ENCODE data around the gene PTGIR. TPM values are rescaled to one million over a fixed set of nuclear protein-coding genes. Genes with fewer than 3 reads are reported as not detected.
A peak's percentile ranks its signal among the peaks of the same experiment; 100 is the strongest.

PTGIR gene
- total and polyA plus RNA-seq, 5 donors from 2014 or later = 0.31 to 16.8 (median 8.6) TPM

DNA sequence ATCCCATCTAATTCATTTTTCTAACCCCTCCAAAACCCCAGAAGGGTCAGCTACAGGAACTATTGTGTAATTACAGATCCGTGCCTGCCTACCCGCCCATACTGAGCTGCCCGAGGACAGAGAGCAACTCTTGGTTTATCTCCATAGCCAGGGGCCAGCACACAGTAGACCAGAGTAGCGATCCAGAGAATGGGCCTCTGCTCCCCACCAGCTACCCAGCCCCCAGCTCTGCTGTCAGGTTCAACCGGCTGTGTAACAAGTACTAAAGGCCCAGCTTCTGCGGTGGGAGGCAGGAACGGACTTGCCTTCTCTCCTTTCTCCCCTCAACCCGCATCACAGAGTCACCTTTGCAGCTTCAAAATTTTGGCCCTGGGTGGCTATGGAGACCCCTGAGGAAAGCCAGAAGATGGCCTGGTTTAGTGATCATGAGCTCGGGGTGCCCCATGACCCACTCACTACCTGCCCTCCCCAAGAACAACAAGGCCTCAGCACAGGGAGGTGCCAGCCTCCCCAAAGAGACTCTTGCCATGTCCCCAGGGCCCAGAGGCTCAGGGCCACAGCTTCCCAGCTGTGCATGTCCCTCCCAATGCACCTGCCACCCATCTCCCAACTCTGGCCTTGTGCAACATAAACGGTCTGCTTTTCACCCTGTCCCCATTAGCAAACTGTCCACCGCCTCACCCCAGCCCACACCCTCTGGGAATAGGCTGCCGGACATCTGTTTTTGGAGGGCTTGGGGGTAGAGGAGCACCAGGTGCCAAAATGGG lies 18.0 kb downstream of the PTGIR start:
- Mint-ChIP-seq H3K4me1 (peaks cover 18 to 72% (median 27%) of the 10 kb centered on the region in 4 donors), H3K27me3 (no peaks in the 10 kb centered on the region), H3K4me3 (peak overlapping the region in 3 of 4 donors; percentile 7 to 82 (median 47)), H3K9me3 (no peaks in the 10 kb centered on the region), H3K36me3 (peaks cover 34% of the 10 kb centered on the region), H3K27ac (peak overlapping the region; percentile 32 to 85 (median 47))
- H3K9me3 ChIP-seq (ENCODE audit: control insufficient read depth in 2 of 2, low read length in 2 of 2) = no peaks in the 10 kb centered on the region
- no peak for ATAC-seq (ENCODE audit: low read depth in 2 of 2)
- H3K4me1 ChIP-seq (ENCODE audit: control insufficient read depth, insufficient read depth, low read length, poor library complexity, severe bottlenecking) = peaks cover 47% of the 10 kb centered on the region
- no peak overlapping the region for H3K4me3 ChIP-seq (ENCODE audit: low read depth, low read length)
- DNase-seq = no peak
- peaks cover 50% of the 10 kb centered on the region for H3K36me3 ChIP-seq (ENCODE audit: control insufficient read depth, insufficient read depth, low read length)
- no peak overlapping the region for H3K27ac ChIP-seq (ENCODE audit: insufficient read depth, low read length, poor library complexity, severe bottlenecking)
- no peaks in the 10 kb centered on the region for H3K27me3 ChIP-seq (ENCODE audit: control insufficient read depth, insufficient read depth, low read length)

DNA sequence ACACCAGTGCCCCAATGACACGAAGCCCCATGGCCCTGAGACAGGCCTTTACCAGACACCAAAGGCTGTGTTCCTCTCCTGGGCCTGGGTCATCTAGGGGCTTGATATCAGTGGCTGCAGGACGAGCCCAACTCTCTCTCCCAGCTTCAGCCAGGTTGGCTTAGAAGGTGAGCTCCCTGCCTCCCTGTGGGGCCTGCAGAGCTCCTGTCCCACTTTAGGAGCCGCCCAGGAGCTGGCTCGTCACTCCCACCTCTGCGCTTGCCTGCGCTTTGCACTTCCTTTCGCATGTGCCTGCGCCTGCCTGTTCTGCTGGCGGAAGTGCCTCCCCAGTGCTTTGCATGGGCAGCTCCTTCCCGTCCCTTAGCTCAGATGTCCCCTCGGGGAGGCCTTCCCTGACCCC lies 18.9 kb downstream of the PTGIR start:
- peaks cover 11 to 64% (median 20%) of the 10 kb centered on the region in 4 donors for H3K4me1 Mint-ChIP-seq
- H3K27ac ChIP-seq (ENCODE audit: insufficient read depth, low read length, poor library complexity, severe bottlenecking) = no peak overlapping the region
- H3K36me3 ChIP-seq (ENCODE audit: control insufficient read depth, insufficient read depth, low read length) = peaks cover 50% of the 10 kb centered on the region
- H3K9me3 Mint-ChIP-seq = no peaks in the 10 kb centered on the region
- H3K27me3 Mint-ChIP-seq = peaks cover under 1% of the 10 kb centered on the region
- peaks cover 39% of the 10 kb centered on the region for H3K4me1 ChIP-seq (ENCODE audit: control insufficient read depth, insufficient read depth, low read length, poor library complexity, severe bottlenecking)
- H3K9me3 ChIP-seq (ENCODE audit: control insufficient read depth in 2 of 2, low read length in 2 of 2) = no peaks in the 10 kb centered on the region
- no peak overlapping the region for H3K4me3 ChIP-seq (ENCODE audit: low read depth, low read length)
- H3K4me3 Mint-ChIP-seq = peak overlapping the region in 2 of 4 donors; percentile 47 to 82
- ATAC-seq (ENCODE audit: low read depth in 2 of 2) (no peak), DNase-seq (no peak)
- no peaks in the 10 kb centered on the region for H3K27me3 ChIP-seq (ENCODE audit: control insufficient read depth, insufficient read depth, low read length)
- peak overlapping the region in 2 of 3 donors; percentile 42 to 85 for H3K27ac Mint-ChIP-seq
- H3K36me3 Mint-ChIP-seq = peaks cover 31% of the 10 kb centered on the region

DNA sequence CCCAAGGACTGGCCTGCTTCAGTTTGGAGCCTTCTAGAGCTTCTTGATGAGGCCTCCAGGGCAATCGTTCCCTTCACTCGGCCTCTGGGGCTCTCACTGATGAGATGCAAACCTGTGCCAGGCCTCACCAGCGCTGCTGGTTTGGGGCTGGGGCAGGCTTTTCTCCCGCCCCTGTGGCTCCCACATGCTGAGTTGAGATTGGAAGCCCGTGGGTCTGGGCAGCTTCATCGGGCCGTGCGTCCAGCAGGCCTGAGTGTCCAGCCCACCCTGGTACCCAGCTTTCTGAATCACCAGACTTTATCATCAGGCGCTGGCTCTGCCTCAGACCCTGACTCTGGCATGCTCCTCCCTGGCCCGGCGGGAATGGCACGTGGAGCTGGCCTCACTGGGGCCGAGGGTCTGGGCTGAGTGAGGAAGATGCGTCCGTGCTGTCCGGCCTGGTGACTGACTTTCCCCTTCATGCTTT lies 19.5 kb downstream of the PTGIR start:
- Histone ChIP-seq H3K27ac (ENCODE audit: insufficient read depth, low read length, poor library complexity, severe bottlenecking) (no peak overlapping the region), H3K4me1 (ENCODE audit: control insufficient read depth, insufficient read depth, low read length, poor library complexity, severe bottlenecking) (peaks cover 37% of the 10 kb centered on the region), H3K9me3 (ENCODE audit: control insufficient read depth in 2 of 2, low read length in 2 of 2) (no peaks in the 10 kb centered on the region), H3K4me3 (ENCODE audit: low read depth, low read length) (no peak overlapping the region), H3K27me3 (ENCODE audit: control insufficient read depth, insufficient read depth, low read length) (no peaks in the 10 kb centered on the region), H3K36me3 (ENCODE audit: control insufficient read depth, insufficient read depth, low read length) (peaks cover 50% of the 10 kb centered on the region)
- peak overlapping the region in 2 of 3 donors; percentile 42 to 63 for H3K27ac Mint-ChIP-seq
- DNase-seq = no peak
- H3K4me3 Mint-ChIP-seq = peak overlapping the region in 2 of 4 donors; percentile 54 to 82
- H3K9me3 Mint-ChIP-seq = peaks cover 0 to 2% (median 0%) of the 10 kb centered on the region in 7 donors
- H3K36me3 Mint-ChIP-seq = peaks cover 26% of the 10 kb centered on the region
- H3K27me3 Mint-ChIP-seq = peaks cover 6% of the 10 kb centered on the region
- peaks cover 8 to 61% (median 17%) of the 10 kb centered on the region in 4 donors for H3K4me1 Mint-ChIP-seq
- ATAC-seq (ENCODE audit: low read depth in 2 of 2) = no peak

DNA sequence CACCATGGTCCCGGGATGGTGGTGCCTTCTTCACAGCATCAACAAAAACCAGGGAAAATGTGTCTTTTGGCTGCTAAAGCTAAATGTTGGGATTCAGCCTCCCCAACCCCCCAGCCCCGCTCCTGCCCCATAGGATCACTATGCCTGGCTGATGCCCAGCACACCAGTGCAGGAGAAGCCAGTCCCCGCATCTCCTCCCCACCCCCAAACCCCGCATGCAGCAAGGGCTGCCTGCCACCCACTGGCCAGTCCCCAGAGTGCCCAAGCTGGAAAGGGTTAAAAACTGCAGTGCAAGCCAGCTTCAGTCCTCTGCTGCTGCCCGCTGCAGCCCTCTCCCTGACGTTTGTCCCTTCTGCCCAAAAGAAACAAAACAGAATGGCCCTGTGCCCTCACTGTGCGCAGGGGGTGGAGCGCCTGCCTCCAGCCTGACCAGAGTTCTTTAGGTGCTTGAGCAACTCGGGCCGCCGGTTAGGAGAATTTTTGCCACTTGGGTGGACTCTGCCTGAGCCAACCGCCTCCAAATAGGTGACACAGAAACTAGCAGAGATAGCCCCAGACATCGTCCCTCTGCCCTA lies 20.0 kb downstream of the PTGIR start:
- H3K27ac ChIP-seq (ENCODE audit: insufficient read depth, low read length, poor library complexity, severe bottlenecking) = no peak overlapping the region
- DNase-seq = no peak
- peak overlapping the region in 3 of 4 donors; percentile 22 to 82 (median 54) for H3K4me3 Mint-ChIP-seq
- H3K4me3 ChIP-seq (ENCODE audit: low read depth, low read length) = no peak overlapping the region
- H3K27me3 Mint-ChIP-seq = peaks cover 8% of the 10 kb centered on the region
- H3K4me1 Mint-ChIP-seq = peaks cover 8 to 64% (median 22%) of the 10 kb centered on the region in 4 donors
- H3K27ac Mint-ChIP-seq = peak overlapping the region in 2 of 3 donors; percentile 63 to 71
- H3K36me3 Mint-ChIP-seq = peaks cover 26% of the 10 kb centered on the region
- no peak for ATAC-seq (ENCODE audit: low read depth in 2 of 2)
- peaks cover 38% of the 10 kb centered on the region for H3K4me1 ChIP-seq (ENCODE audit: control insufficient read depth, insufficient read depth, low read length, poor library complexity, severe bottlenecking)
- no peaks in the 10 kb centered on the region for H3K9me3 ChIP-seq (ENCODE audit: control insufficient read depth in 2 of 2, low read length in 2 of 2)
- H3K27me3 ChIP-seq (ENCODE audit: control insufficient read depth, insufficient read depth, low read length) = no peaks in the 10 kb centered on the region
- H3K36me3 ChIP-seq (ENCODE audit: control insufficient read depth, insufficient read depth, low read length) = peaks cover 47% of the 10 kb centered on the region
- peaks cover 0 to 2% (median 0%) of the 10 kb centered on the region in 7 donors for H3K9me3 Mint-ChIP-seq

DNA sequence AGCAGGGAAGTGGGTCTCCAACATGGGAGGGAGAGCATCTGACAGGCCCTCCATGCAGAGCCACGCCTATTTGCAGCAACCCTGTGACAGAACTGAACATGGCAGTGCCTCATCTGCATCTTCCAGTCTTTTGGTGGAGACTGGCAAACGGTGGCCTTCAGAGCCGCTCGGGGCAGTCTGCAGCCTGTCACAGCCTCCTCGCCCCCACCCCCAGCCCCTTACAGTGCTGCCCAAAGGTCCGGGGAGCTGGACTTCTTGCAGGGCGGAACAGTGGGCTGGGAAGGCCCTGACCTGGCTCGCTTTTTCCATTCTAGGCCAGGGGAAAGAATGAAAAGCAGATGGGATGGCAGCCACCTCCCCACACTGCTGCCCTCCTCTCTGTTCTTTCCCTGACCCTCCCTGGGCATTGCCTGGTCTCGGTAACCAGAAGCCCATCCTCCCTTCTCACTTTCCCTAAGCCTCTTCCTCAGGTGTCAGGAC lies 21.1 kb downstream of the PTGIR start:
- H3K27me3 Mint-ChIP-seq = peaks cover 14% of the 10 kb centered on the region
- peak overlapping the region; percentile 93 to 97 (median 93) for H3K27ac Mint-ChIP-seq
- Histone ChIP-seq H3K27ac (ENCODE audit: insufficient read depth, low read length, poor library complexity, severe bottlenecking) (peak overlapping the region; percentile 99), H3K36me3 (ENCODE audit: control insufficient read depth, insufficient read depth, low read length) (peaks cover 37% of the 10 kb centered on the region), H3K4me3 (ENCODE audit: low read depth, low read length) (peak overlapping the region; percentile 80), H3K4me1 (ENCODE audit: control insufficient read depth, insufficient read depth, low read length, poor library complexity, severe bottlenecking) (peaks cover 38% of the 10 kb centered on the region), H3K27me3 (ENCODE audit: control insufficient read depth, insufficient read depth, low read length) (no peaks in the 10 kb centered on the region), H3K9me3 (ENCODE audit: control insufficient read depth in 2 of 2, low read length in 2 of 2) (peaks cover 3% of the 10 kb centered on the region in 2 experiments)
- peaks cover 0 to 2% (median under 1%) of the 10 kb centered on the region in 7 donors for H3K9me3 Mint-ChIP-seq
- ATAC-seq (ENCODE audit: low read depth in 2 of 2) (no peak), DNase-seq (no peak)
- H3K4me1 Mint-ChIP-seq = peaks cover 8 to 57% (median 24%) of the 10 kb centered on the region in 4 donors
- peak overlapping the region; percentile 97 to 100 (median 99) for H3K4me3 Mint-ChIP-seq
- H3K36me3 Mint-ChIP-seq = peaks cover 19% of the 10 kb centered on the region

DNA sequence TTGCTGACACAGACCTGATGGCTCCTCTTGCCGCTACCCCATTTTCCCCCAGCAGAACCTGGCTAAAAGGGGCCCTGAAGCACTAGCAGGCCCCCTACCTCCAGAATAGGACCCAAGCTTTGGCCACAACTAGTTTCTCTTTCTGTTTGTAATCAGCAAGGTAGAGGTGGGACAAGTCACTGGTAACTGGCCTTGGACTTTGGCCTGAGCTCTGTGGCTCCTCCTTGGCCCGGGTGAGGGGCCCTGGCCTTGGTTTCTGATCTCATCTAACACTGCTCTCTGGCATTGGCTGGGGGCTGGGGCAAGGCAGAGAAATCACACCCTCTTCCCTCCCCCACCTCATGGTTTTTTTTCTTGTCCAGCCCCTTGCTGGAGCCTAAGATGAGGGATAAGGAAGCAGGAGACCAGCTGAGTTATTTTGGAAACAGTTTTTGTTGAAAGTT lies 21.7 kb downstream of the PTGIR start:
- no peak for DNase-seq
- H3K4me1 Mint-ChIP-seq = peaks cover 12 to 59% (median 24%) of the 10 kb centered on the region in 4 donors
- peaks cover 15% of the 10 kb centered on the region for H3K27me3 Mint-ChIP-seq

DNA sequence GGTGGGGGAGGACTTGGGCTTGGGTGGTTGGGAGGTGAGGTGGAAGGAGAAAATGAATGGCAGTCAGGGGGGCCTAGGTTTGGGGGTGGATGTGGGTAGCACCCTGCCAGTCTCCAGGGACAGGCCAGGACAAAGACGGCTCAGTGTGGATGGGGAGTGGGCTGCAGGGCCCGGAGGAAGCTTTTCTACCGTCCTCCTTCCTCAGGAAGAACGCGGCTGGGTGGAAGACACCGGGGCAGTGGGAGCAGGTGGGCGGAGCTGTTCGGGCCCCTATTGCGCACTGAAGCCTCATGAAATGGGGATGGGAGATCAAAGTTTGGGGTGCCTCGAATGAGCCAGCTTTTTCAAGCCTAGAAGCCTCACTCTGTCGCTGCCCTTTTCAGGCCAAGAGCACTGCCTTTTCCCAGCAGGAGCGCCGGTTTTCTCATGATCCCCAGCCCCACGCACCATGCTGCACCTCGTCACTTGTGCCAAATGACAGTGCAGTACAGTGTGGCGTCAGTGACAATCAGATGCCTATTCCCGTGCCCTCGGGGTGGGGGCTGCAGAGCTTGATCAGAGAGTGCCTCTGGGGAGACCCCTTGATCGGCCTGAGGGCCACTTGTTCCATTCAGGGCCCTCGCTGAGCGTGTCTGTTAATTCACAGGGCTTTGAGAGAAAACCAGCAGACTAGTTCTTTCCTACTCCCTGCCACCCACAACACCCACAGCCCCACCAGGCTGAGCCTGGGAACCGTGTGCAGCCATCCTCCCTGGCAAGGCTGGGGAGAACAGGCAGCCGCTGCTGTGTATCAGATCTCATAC lies 22.3 kb downstream of the PTGIR start:
- peaks cover 14 to 57% (median 22%) of the 10 kb centered on the region in 4 donors for H3K4me1 Mint-ChIP-seq
- peaks cover 6 to 9% of the 10 kb centered on the region in 2 experiments for H3K9me3 ChIP-seq (ENCODE audit: control insufficient read depth in 2 of 2, low read length in 2 of 2)
- H3K4me1 ChIP-seq (ENCODE audit: control insufficient read depth, insufficient read depth, low read length, poor library complexity, severe bottlenecking) = peaks cover 38% of the 10 kb centered on the region
- DNase-seq (no peak), ATAC-seq (ENCODE audit: low read depth in 2 of 2) (no peak)
- peak overlapping the region; percentile 99 for H3K27ac ChIP-seq (ENCODE audit: insufficient read depth, low read length, poor library complexity, severe bottlenecking)
- peaks cover 25% of the 10 kb centered on the region for H3K36me3 ChIP-seq (ENCODE audit: control insufficient read depth, insufficient read depth, low read length)
- peak overlapping the region; percentile 80 for H3K4me3 ChIP-seq (ENCODE audit: low read depth, low read length)
- peak overlapping the region; percentile 93 to 97 (median 93) for H3K27ac Mint-ChIP-seq
- peaks cover 19% of the 10 kb centered on the region for H3K36me3 Mint-ChIP-seq
- H3K4me3 Mint-ChIP-seq = peak overlapping the region; percentile 97 to 100 (median 99)
- peaks cover 19% of the 10 kb centered on the region for H3K27me3 Mint-ChIP-seq
- peaks cover 0 to 10% (median 5%) of the 10 kb centered on the region in 7 donors for H3K9me3 Mint-ChIP-seq
- no peaks in the 10 kb centered on the region for H3K27me3 ChIP-seq (ENCODE audit: control insufficient read depth, insufficient read depth, low read length)

More for the DNA sequence above, 21.7 kb downstream of the PTGIR start:
- Histone ChIP-seq H3K4me3 (ENCODE audit: low read depth, low read length) (peak overlapping the region; percentile 80), H3K4me1 (ENCODE audit: control insufficient read depth, insufficient read depth, low read length, poor library complexity, severe bottlenecking) (peaks cover 38% of the 10 kb centered on the region), H3K9me3 (ENCODE audit: control insufficient read depth in 2 of 2, low read length in 2 of 2) (peaks cover 6 to 9% of the 10 kb centered on the region in 2 experiments), H3K27ac (ENCODE audit: insufficient read depth, low read length, poor library complexity, severe bottlenecking) (peak overlapping the region; percentile 99), H3K36me3 (ENCODE audit: control insufficient read depth, insufficient read depth, low read length) (peaks cover 31% of the 10 kb centered on the region), H3K27me3 (ENCODE audit: control insufficient read depth, insufficient read depth, low read length) (no peaks in the 10 kb centered on the region)
- peaks cover 20% of the 10 kb centered on the region for H3K36me3 Mint-ChIP-seq
- H3K4me3 Mint-ChIP-seq = peak overlapping the region; percentile 97 to 100 (median 99)
- no peak for ATAC-seq (ENCODE audit: low read depth in 2 of 2)
- peak overlapping the region; percentile 93 to 97 (median 93) for H3K27ac Mint-ChIP-seq
- peaks cover 0 to 7% (median 3%) of the 10 kb centered on the region in 7 donors for H3K9me3 Mint-ChIP-seq
